GM21367 (cell line): Measurements from ENCODE around the gene ADCY9.
"Not testable (repeated sequence)": the region's sequence is repeated elsewhere in the genome, so short reads cannot be mapped to it uniquely, and the experiment has no call there.

Experiments used
- ATAC-seq: cut with Tn5 transposase; IDR thresholded peaks from one replicate; pipeline ENCODE4 v1.9.1; 2021; ENCODE audit not compliant: unreplicated experiment

ADCY9 gene

GRCh38 chr16:3954411-3954921, 161.8 kb downstream of the ADCY9 start:
- no peak for ATAC-seq

GRCh38 chr16:3953728-3954410, 162.4 kb downstream of the ADCY9 start:
- ATAC-seq: no peak

- ATAC-seq: no peak
Observed at GRCh38 chr16:3952737-3953131, 163.5 kb downstream of the ADCY9 start.

GRCh38 chr16:3951861-3952736, 164.1 kb downstream of the ADCY9 start:
- no peak for ATAC-seq

GRCh38 chr16:3951380-3951779, 164.9 kb downstream of the ADCY9 start:
- not testable (repeated sequence) for ATAC-seq

GRCh38 chr16:3950343-3951193, 165.7 kb downstream of the ADCY9 start:
- no peak for ATAC-seq

GRCh38 chr16:3949946-3950342, 166.3 kb downstream of the ADCY9 start:
- no peak for ATAC-seq

GRCh38 chr16:3949287-3949686, 167.0 kb downstream of the ADCY9 start:
- no peak for ATAC-seq

- ATAC-seq: no peak
Observed at GRCh38 chr16:3948378-3948995, 167.8 kb downstream of the ADCY9 start.

- no peak for ATAC-seq
Observed at GRCh38 chr16:3946604-3947180, 169.6 kb downstream of the ADCY9 start.

GRCh38 chr16:3945751-3946603, 170.3 kb downstream of the ADCY9 start:
- ATAC-seq: no peak

GRCh38 chr16:3944457-3944856, 171.8 kb downstream of the ADCY9 start:
- ATAC-seq: not testable (repeated sequence)

GRCh38 chr16:3942146-3942545, 174.1 kb downstream of the ADCY9 start:
- ATAC-seq: not testable (repeated sequence)

GRCh38 chr16:3938843-3939624, 177.2 kb downstream of the ADCY9 start:
- no peak for ATAC-seq

GRCh38 chr16:3938471-3938842, 177.8 kb downstream of the ADCY9 start:
- no peak for ATAC-seq

GRCh38 chr16:3937066-3937875, 179.0 kb downstream of the ADCY9 start:
- no peak for ATAC-seq

- no peak for ATAC-seq
Observed at GRCh38 chr16:3935921-3936320, 180.3 kb downstream of the ADCY9 start.
